Measurements from ENCODE around the gene ZBTB49.
"Not testable (repeated sequence)": the region's sequence is repeated elsewhere in the genome, so short reads cannot be mapped to it uniquely, and the experiment has no call there.

The ZBTB49 gene

DNA sequence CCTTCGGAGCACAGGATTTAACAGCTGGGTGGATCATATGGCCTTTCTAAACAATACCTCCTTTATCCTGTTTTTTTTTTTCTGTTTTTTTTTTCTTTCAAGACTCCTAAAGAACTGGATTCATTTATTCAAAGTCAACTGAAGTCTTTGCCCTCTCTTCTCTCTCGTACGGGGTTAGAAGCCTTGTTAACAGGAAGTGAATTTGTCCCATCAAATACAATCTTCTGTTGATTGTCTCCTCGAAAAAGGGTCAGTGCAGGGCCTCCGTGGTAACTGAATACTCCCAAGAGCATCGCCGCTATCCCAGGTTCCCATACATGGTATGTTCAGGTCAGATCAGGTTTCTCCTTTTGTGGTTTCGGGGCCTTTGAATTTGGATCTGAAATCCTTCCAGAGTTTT is 40.2 kb upstream of the ZBTB49 start:
- TF ChIP-seq, protein P1, sequence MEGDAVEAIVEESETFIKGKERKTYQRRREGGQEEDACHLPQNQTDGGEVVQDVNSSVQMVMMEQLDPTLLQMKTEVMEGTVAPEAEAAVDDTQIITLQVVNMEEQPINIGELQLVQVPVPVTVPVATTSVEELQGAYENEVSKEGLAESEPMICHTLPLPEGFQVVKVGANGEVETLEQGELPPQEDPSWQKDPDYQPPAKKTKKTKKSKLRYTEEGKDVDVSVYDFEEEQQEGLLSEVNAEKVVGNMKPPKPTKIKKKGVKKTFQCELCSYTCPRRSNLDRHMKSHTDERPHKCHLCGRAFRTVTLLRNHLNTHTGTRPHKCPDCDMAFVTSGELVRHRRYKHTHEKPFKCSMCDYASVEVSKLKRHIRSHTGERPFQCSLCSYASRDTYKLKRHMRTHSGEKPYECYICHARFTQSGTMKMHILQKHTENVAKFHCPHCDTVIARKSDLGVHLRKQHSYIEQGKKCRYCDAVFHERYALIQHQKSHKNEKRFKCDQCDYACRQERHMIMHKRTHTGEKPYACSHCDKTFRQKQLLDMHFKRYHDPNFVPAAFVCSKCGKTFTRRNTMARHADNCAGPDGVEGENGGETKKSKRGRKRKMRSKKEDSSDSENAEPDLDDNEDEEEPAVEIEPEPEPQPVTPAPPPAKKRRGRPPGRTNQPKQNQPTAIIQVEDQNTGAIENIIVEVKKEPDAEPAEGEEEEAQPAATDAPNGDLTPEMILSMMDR (IDR thresholded peaks at IDR 0.05; ENCODE audit: low read depth, low read length, missing control alignments): no peak
- Histone ChIP-seq H3K4me3 (ENCODE audit: low read depth, low read length) (no peak overlapping the region), H3K36me3 (replicated peaks) (peaks cover 2% of the 10 kb centered on the region), H3K27ac (no peak overlapping the region), H3K27me3 (replicated peaks) (no peaks in the 10 kb centered on the region)
- no peak for DNase-seq
- in situ Hi-C loops (cut with HindIII; ENCODE audit: low pct_ligation_motif_present, low sequenced_read_pairs): no loop called here

DNA sequence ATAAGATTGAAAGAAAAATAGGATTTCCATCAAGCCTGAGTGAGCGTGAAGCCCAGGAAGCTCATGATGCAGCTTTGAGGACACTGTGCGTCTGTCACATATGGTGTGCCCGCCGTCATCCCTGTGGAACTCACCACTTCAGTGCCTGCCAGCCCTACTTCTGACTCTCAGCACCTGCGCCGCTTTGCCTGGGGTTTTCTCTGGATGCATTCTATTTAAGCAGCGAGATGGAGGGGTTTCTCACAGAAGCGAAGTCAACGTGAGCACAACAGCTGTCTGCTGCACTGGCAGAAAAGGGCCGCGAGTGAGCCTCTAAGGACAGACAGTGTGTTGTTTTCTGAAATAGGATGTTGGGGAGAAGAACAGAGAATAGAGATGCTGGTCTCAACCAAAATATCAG is 35.9 kb upstream of the ZBTB49 start:
- H3K27ac ChIP-seq: no peak overlapping the region
- DNase-seq: no peak
- no peaks in the 10 kb centered on the region for H3K36me3 ChIP-seq (replicated peaks)
- H3K27me3 ChIP-seq (replicated peaks): no peaks in the 10 kb centered on the region
- TF ChIP-seq, protein P1 (IDR thresholded peaks at IDR 0.05; ENCODE audit: low read depth, low read length, missing control alignments): no peak
- in situ Hi-C loops (cut with HindIII; ENCODE audit: low pct_ligation_motif_present, low sequenced_read_pairs): no loop called here
- no peak overlapping the region for H3K4me3 ChIP-seq (ENCODE audit: low read depth, low read length)

DNA sequence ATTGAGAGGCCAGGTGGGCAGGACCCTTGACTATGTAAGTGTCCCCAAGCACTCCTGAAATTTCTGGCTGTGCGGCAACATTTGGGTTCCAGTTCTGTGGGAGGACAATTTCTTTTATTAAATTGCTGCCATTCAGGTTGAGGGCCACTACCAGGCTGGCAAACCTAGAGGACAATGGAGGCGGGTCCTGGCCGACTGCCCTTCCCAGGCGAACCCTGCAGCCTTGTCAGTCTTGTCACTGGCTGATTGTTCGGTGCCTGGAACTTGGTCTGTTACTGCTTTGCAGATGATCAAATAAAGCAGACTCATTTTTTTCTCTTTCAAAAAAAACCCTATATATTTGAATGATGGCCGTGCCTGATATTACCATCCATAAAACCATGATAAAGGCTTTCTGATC is 35.4 kb upstream of the ZBTB49 start:
- Histone ChIP-seq H3K27ac (no peak overlapping the region), H3K4me3 (ENCODE audit: low read depth, low read length) (no peak overlapping the region), H3K27me3 (replicated peaks) (no peaks in the 10 kb centered on the region), H3K36me3 (replicated peaks) (no peaks in the 10 kb centered on the region)
- in situ Hi-C loops (cut with HindIII; ENCODE audit: low pct_ligation_motif_present, low sequenced_read_pairs): no loop called here
- TF ChIP-seq, protein P1 (IDR thresholded peaks at IDR 0.05; ENCODE audit: low read depth, low read length, missing control alignments): no peak
- no peak for DNase-seq

DNA sequence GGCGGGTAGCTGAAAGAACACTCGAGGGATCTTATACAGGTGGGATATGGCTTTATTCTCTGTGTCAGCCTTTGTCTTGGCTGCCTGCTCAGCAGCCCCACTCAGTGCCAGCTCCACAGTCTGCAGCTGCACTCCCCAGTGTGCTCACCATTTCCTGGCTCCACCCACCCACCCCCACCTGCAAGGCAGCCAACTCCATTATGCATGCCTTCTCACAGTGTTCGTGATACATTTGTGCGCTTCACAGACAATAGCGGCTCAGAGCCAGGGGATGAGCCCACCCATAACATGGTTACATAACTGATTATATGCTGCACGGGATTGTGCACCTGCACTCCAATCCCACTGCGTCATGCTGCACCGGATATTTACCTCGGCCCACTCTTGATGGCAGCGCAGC is 33.3 kb upstream of the ZBTB49 start:
- DNase-seq: no peak
- no peak overlapping the region for H3K4me3 ChIP-seq (ENCODE audit: low read depth, low read length)
- no peaks in the 10 kb centered on the region for H3K27me3 ChIP-seq (replicated peaks)
- H3K27ac ChIP-seq: no peak overlapping the region
- H3K36me3 ChIP-seq (replicated peaks): no peaks in the 10 kb centered on the region
- in situ Hi-C loops (cut with HindIII; ENCODE audit: low pct_ligation_motif_present, low sequenced_read_pairs): no loop called here
- TF ChIP-seq, protein P1 (IDR thresholded peaks at IDR 0.05; ENCODE audit: low read depth, low read length, missing control alignments): no peak

DNA sequence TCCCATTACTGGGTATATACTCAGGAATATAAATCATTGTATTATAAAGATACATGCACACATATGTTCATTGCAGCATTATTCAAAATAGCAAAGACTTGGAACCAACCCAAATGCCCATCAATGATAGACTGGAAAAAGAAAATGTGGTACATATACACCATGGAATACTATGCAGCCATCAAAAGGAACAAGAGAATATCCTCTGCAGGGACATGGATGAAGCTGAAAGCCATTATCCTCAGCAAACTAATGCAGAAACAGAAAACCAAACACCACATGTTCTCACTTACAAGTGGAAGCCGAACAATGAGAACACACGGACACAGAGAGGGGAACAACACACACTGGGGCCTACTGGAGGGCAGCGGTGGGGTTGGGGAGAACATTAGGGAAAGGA is 32.3 kb upstream of the ZBTB49 start:
- H3K4me3 ChIP-seq (ENCODE audit: low read depth, low read length); in situ Hi-C loops (cut with HindIII; ENCODE audit: low pct_ligation_motif_present, low sequenced_read_pairs): not testable (repeated sequence)

GRCh38 chr4:4259484-4260100 is 30.5 kb upstream of the ZBTB49 start:
- DNase-seq: no peak
- TF ChIP-seq, protein P1 (IDR thresholded peaks at IDR 0.05; ENCODE audit: low read depth, low read length, missing control alignments): no peak
- Histone ChIP-seq H3K36me3 (replicated peaks) (no peaks in the 10 kb centered on the region), H3K27me3 (replicated peaks) (no peaks in the 10 kb centered on the region), H3K27ac (no peak overlapping the region), H3K4me3 (ENCODE audit: low read depth, low read length) (no peak overlapping the region)
- in situ Hi-C loops (cut with HindIII; ENCODE audit: low pct_ligation_motif_present, low sequenced_read_pairs): no loop called here

More for the DNA sequence above, 32.3 kb upstream of the ZBTB49 start:
- H3K27me3 ChIP-seq (replicated peaks); DNase-seq; H3K27ac ChIP-seq; H3K36me3 ChIP-seq (replicated peaks): not testable (repeated sequence)

Data from brain microvascular endothelial cell (primary cell).